IPS-18c (cell line): ENCODE data around the gene KRT14.
"Not testable (repeated sequence)": the region's sequence is repeated elsewhere in the genome, so short reads cannot be mapped to it uniquely, and the experiment has no call there.

ENCODE experiments used
- H3K4me3 ChIP-seq: 2 replicates; pipeline ENCODE4 v1.7.0; 2013; ENCODE audit warnings: low read depth, mild to moderate bottlenecking, low read length, moderate library complexity; ENCODE audit not compliant: insufficient read depth
- H3K9me3 ChIP-seq: one replicate; pipeline ENCODE4 v1.6.1; 2013; ENCODE audit warnings: mild to moderate bottlenecking, low read length, moderate library complexity; ENCODE audit not compliant: control insufficient read depth, insufficient read depth

The KRT14 gene

DNA sequence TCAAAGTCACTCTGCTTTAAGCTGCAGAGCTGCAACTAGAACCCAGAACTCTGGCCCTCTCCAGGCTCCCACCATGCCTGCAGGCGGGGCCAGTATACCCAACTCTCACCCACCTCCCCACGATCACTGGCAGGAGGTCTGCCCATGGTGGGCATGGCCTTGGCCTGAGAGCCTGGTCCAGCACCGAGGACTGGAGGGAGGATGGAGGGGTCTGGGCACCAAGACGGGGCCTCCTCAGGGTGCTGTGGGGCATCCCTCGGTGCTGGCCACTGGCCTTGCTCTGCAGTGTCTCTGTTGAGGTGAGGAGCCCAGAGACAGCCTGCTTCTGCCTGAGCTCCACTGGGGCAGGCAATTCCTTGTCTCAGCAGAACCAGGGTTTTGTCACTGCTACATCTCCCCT, 27.4 kb upstream of the KRT14 start:
- Histone ChIP-seq H3K4me3 (no peak overlapping the region), H3K9me3 (no peaks in the 10 kb centered on the region)

DNA sequence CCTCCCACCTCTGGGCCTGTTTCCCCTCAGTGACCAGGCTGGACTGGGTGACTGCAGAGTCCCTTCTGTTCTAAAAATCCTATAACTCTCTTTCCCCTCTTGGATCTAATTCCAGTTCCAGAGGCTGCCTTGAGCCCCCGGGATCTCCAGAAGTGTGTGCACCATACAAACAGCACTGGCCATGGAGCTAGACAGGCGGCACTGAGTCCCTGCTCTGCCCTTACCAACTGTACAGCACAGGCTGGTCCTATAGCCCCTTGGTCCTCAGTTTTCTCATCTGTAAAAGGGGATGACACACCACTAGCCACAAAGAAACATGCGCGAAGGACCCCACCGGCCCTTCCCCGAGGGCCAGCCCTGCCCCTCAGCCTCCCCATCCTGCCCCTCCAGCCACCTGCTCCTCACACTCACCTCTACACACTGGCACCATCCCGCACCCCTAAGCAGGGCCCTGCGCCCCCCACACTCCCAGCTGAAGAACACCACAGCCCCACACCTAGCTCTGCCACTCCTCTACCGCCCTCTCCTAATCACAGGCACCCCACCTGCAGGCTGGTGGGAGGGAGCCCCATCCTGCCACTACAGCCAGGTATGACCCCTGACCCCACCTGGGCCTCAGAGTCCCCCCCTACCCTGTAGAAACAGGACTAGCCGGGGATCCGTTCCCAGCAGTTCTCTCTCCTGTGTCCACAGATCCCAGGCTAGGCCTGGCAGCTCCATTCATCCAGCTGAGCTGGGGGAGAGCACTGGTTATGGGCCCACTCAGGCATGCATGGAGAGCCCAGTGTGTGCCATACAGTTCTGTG, 26.8 kb upstream of the KRT14 start:
- H3K9me3 ChIP-seq, result no peaks in the 10 kb centered on the region

DNA sequence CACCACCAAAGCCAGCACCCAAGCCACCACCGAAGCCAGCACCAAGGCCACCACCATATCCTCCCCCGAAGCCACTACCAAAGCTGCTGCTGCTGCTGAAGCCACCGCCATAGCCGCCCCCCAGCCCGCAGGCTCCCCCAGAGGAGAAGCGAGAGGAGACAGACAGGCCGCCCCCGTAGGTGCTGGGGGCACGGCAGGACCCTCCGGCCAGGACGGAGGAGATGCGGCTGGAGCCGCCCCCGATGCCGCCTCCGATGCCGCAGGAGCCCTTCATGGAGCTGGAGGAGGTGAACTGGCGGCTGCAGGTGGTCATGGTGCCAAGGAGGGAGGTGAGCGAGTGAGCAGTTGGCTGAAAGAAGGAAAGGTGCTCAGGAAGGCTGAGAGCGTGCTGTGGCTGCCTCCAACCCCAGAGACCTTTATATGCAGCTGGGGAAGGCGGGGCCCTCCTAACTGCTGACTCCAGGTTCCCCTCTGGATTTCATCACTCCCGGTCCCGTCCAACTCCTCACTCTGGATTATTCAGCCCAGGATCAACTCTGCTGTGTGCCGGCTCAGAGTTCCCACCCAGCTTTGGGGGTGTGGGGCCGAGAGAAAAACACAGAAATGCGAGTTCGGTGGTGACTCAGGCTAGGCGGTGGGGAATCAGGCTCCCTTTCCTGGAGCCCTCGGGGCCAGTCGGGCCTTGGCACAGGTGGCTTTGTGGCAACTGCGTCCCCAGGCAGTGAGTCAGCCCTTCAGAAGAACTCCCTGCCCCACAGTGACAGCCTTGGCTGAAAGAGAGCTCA, 25.9 kb upstream of the KRT14 start, which contains the start of gene KRT16:
Gene KRT16, minus strand, starts transcription at position 392 of the 785 bp plus-strand sequence. Its CDS starts 79 bp downstream, at position 313.
- not testable (repeated sequence) for H3K9me3 ChIP-seq, H3K4me3 ChIP-seq

More for the DNA sequence above, 26.8 kb upstream of the KRT14 start:
- no peak overlapping the region for H3K4me3 ChIP-seq

DNA sequence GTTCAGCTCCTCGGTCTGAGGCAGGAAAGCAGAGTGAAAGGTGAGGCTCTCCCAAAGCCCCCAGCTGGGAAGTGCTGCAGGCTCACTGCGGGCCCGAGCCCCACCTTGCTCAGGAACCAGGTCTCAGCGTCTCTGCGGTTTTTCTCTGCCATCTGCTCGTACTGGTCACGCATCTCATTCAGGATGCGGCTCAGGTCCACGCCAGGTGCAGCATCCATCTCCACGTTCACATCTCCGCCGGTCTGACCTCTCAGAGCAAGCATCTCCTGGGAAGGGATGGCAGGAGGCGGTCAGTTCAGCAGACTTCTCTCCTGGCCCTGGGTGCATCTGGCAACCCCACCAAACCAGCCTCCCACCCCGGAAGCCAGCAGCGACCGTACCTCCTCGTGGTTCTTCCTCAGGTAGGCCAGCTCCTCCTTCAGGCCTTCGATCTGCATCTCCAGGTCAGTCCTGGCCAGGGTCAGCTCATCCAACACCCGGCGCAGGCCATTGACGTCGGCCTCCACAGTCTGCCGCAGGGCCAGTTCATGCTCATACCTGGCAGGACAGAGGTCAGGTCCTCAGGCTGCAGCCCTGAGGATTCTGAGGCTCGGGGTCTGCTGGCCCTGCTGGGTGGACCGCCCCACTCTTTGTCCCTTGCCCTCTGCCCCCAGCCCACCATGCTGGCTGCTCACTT, 24.4 kb upstream of the KRT14 start:
- no peak overlapping the region for H3K4me3 ChIP-seq
- H3K9me3 ChIP-seq, result no peaks in the 10 kb centered on the region

DNA sequence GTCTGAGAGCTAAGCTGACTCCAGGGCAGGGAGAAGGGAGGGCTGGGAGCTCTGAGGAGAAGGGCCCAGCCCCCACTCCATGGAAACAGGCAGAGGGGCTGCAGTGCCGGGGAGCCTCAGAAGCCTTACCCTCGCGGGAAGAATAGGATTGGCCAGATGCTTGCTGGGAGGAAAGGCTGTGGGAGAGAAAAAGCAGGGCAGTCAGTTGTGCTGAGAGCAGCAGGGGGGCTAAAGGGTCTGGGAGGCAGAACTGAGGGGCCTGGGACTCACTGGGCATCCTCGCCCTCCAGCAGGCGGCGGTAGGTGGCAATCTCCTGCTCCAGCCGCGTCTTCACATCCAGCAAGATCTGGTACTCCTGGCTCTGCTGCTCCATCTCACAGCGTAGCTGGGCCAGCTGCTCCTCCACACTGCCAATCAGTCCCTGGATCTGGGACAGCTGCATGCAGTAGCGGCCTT, 23.4 kb upstream of the KRT14 start:
- H3K4me3 ChIP-seq, H3K9me3 ChIP-seq: not testable (repeated sequence)

DNA sequence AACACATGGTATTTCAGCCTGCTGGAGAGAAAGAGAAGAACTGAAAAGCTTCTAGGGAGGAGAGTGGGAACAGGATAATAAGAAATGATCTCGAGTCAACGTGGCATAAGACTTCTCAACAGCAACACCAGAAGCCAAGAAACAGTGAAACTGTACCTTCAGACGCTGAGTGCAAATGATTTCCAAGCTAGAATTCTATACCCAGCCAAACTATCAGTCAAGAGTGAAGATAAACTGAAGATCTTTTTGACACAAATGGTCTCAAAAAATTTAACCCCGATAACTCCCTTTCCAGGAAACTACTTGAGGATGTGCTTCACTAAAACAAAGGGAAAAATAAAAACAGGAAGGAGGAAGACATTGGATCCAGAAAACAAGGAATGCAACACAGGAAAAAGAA, 20.2 kb upstream of the KRT14 start:
- not testable (repeated sequence) for H3K4me3 ChIP-seq, H3K9me3 ChIP-seq

DNA sequence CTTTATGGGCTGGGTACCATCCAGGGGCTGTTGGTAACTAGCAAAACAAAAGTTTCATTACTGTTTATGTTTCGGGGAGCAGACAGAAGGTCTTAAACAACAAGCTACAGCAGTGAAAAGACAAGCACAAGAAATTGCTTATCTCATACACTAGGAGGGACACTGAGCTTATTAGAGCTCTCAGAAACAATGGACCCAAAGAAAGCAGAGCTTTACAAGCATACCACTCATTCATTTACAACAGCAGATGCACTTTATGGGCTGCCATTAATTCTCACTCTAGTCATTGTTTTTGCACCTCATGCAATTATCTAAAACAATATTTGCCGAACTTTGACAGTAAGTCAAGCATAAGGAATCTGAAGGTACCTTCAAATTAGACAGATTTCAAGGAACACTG, 15.8 kb upstream of the KRT14 start:
- no peaks in the 10 kb centered on the region for H3K9me3 ChIP-seq
- no peak overlapping the region for H3K4me3 ChIP-seq

DNA sequence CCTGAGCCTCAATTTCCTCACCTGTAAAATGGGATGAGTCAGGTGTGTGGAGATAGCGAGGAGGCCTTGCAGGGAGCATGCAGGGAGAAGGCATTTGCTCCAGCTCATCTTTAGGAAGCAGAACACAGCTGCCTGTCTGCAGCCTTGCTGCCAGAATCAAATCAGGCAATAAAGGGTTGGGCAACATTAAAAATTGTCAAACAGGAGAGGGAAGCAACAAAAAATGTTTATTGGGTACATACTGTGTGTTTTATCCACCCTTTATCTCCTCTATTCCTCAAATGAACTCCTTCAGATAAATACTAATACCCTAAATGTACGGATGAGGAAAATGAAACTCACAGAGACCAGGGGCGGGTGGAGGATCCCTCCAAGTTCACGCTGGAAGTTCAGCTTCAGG, 13.6 kb upstream of the KRT14 start:
- H3K4me3 ChIP-seq, result no peak overlapping the region
- no peaks in the 10 kb centered on the region for H3K9me3 ChIP-seq

DNA sequence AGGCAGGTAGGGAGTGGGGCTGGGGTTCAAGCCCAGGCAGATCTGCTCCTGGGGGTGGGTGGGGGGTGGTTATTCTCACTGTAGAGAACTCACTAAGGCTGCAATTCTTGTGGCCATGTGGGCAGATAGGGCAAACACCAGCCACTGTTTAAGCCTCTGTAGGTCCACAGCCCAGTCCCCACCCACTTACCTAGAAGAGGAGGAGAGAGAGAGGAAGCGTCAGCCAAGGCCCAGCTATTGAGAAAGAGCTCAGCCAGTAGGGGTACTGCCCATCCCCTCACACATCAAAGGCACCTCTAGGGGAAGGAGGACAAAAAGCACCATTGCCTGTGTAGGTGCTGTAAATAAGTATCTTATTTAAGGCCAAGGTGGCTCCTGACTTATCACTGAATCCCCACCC, 13.0 kb upstream of the KRT14 start:
- no peak overlapping the region for H3K4me3 ChIP-seq

DNA sequence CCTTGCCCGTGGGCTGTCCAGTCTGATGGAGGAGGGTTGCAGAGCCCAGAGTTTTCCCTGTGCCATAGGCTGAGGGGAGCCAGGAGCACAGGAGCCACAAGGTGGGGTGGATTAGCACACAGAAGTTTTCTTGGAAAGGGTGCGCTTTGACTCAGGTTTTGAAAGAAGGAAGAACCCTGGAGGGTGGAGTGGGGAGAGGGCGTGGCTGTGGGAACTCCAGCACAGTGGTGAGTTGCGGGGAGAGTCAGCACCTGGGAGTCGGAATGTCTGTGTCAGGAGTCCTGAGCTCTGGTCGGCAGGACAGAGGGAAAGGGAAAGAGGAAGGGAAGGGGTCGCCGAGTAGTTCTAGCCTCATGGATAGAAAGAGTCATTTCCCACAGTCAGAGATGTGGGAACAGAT, 8.9 kb upstream of the KRT14 start:
- H3K4me3 ChIP-seq, result no peak overlapping the region
- no peaks in the 10 kb centered on the region for H3K9me3 ChIP-seq

More for the DNA sequence above, 13.0 kb upstream of the KRT14 start:
- no peaks in the 10 kb centered on the region for H3K9me3 ChIP-seq

DNA sequence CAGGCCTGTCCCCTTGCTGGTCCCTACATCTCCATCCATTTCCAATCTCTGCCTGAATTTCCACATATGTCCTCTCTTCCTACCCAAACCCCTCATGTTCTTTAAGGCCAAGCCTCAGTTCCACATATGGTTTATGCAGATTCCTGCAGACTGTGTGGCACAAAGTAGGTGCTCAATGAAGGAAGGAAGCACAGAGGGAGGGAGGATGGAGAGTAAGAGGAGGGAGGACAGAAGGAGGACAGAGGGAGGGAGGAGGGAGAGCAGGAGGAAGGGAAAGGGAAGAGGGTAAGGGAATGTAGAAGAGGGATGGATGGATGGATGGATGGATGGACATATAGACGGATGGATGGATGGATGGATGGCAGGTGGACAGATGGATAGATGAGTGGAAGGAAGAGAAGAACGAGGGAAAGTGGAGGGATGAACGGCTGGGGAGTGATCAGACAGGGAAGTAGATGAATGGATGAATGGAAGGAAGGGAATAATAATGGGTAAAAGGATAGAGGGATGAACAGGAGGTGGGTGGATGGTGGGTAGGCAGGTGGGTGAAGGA, 7.7 kb upstream of the KRT14 start:
- Histone ChIP-seq H3K9me3 (no peaks in the 10 kb centered on the region), H3K4me3 (no peak overlapping the region)

DNA sequence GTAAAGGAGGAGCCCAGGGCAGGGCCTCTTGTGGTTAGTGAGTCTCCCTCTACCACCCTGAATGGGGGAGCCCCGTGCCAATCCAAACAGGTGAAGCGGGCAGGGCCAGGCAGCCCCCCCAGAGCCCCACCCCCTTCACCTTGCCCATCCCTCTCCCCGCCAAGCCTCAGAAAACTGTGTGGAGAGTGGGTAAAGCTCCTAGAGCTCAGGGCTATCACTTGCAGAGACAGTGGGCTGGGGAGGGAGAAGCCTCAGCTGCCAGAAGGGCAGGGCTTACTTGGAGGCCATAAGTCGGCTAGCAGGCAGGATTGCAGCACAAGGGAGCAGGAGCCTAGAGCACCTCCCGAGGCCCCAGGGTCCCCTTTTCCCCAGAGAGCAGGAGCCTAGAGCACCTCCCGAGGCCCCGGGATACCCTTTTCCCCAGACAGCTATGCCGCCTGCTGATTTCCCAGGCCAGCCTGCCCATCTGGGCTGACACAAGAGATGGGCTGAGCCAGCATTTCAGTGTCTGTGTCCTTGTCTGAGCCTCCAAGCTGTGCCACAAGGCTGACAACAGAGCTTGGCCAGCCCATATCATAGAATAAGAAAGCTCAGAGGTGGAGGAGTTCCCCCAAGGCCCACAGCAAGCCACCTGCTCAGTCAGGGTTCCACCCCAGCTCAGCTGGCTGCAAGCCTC, 6.7 kb upstream of the KRT14 start:
- no peaks in the 10 kb centered on the region for H3K9me3 ChIP-seq
- H3K4me3 ChIP-seq, result no peak overlapping the region

DNA sequence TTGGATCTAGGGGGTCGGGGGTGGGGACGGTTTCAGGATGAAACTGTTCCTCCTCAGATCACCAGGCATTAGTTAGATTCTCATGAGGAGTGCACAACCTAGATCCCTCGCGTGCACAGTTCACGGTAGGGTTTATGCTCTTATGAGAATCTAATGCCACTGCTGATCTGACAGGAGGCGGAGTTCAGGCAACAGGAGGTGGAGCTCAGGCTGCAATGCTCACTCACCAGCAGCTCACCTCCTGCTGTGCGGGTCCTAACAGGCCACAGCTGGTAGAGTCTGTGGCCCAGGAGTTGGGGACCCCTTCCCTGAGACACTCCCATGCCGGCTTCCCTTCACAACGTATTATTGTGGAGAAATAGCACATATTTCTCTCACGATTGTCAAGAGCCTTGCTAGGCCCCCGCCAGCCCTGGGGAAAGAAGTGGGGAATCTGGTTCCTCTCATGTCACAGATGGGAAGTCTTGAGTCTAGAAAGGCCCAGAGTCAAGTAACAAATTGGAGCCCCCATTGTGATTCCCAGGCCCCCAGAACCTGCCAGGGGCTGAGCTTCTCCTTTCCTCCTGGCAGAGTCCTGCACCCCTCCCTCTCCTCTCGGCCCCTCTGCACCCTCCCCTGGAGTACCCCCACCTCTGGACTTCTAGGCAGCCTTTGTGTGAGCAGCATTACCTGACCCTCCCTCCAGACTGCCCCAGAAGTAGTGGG, 6.1 kb upstream of the KRT14 start:
- H3K4me3 ChIP-seq, result no peak overlapping the region; the same call in 1 of the 2 replicates
- H3K9me3 ChIP-seq, result no peaks in the 10 kb centered on the region

DNA sequence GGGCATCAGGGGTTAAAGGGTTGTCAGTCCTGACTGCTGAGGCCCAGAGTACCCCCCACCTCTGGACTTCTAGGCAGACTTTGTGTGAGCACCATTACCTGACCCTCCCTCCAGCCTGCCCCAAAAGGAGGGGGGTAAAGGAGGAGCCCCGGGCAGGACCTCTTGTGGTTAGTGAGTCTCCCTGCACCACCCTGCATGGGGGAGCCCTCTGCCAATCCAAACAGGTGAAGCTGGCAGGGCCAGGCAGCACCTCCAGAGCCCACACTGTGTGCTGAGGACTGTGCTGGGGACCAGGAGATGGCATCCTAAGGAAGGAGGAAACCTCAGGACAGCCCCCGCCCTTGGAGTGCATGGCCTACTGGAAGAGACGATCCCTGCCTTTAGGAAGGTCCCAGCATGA, 2.6 kb upstream of the KRT14 start:
- H3K4me3 ChIP-seq, result no peak overlapping the region
- peaks cover 2% of the 10 kb centered on the region for H3K9me3 ChIP-seq

DNA sequence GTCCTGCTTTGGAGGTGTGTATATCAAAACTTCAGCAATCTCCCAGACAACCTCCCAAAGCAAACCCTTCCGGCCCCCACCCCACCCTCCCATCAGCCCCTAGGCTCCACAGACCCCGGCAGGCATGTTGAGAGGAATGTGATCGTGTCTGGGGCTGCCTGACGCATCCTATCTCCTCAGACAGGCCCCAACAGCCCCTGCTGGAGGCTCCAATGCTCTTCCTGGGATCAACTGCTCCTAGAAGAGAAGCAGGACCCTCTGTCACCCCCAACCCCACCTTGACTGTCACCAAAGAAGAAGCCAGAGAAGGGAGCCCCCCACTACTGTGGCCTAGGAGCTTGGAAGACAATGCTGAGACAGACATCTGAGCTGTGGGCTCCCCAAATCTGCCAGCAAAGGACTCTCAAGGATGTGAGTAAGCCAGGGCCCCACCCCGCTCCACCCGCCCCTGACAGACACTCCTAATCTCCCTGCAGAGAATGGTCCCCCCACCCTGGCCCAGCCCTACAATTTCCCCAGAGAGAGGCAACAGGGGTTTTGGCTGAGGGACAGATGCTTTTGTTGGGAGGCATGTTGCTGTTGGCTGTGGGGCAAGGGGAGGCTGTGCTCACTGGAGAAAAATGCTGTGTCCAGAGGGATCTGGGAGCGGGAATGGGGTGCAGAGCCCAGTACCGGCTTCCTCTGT, 1.6 kb upstream of the KRT14 start:
- peaks cover 2% of the 10 kb centered on the region for H3K9me3 ChIP-seq

More for the DNA sequence above, 1.6 kb upstream of the KRT14 start:
- H3K4me3 ChIP-seq, result no peak overlapping the region
